Measurements from ENCODE around the gene VPS9D1. TPM values are rescaled to one million over a fixed set of nuclear protein-coding genes. Genes with fewer than 3 reads are reported as not detected.

VPS9D1 gene
- total RNA-seq, 4 donors from 2014 or later: 1.5 to 10.5 (median 3.6) TPM

- TF ChIP-seq CTCF (IDR thresholded peaks at IDR 0.05; ENCODE audit: low read depth): no peak
These were observed 8.4 kb downstream of the VPS9D1 start for GRCh38 chr16:89712274-89712781.

- no peak for TF ChIP-seq CTCF (IDR thresholded peaks at IDR 0.05; ENCODE audit: low read depth)
These were observed 9.0 kb downstream of the VPS9D1 start for GRCh38 chr16:89711601-89712273.

- no peak for TF ChIP-seq CTCF (IDR thresholded peaks at IDR 0.05; ENCODE audit: low read depth)
These were observed 9.8 kb downstream of the VPS9D1 start for GRCh38 chr16:89710709-89711564.

- TF ChIP-seq CTCF (IDR thresholded peaks at IDR 0.05; ENCODE audit: low read depth): no peak
These were observed 10.8 kb downstream of the VPS9D1 start for GRCh38 chr16:89709716-89710432.

- TF ChIP-seq CTCF (IDR thresholded peaks at IDR 0.05; ENCODE audit: low read depth): no peak
These were observed 11.5 kb downstream of the VPS9D1 start for GRCh38 chr16:89709166-89709565.

- TF ChIP-seq CTCF (IDR thresholded peaks at IDR 0.05; ENCODE audit: low read depth): no peak
These were observed 12.2 kb downstream of the VPS9D1 start for GRCh38 chr16:89708481-89708931.
